Hematopoietic multipotent progenitor cell treated with erythropoietin and hydrocortisone succinate and interleukin-3 and kit ligand, for 8 days (in vitro differentiated cells): Measurements from ENCODE around the gene ANKRD33B.
"Not testable (repeated sequence)": the region's sequence is repeated elsewhere in the genome, so short reads cannot be mapped to it uniquely, and the experiment has no call there.

Experiments
- DNase-seq: peaks from one replicate; pipeline ENCODE4 v3.0.0-alpha.2; 2015

Gene ANKRD33B

GRCh38 chr5:10595293-10595671 lies 31.4 kb downstream of the ANKRD33B start:
- DNase-seq = no peak

GRCh38 chr5:10595672-10596309 lies 31.9 kb downstream of the ANKRD33B start:
- DNase-seq = peak; percentile 56

GRCh38 chr5:10596310-10596703 lies 32.4 kb downstream of the ANKRD33B start:
- no peak for DNase-seq

GRCh38 chr5:10596886-10597451 lies 33.1 kb downstream of the ANKRD33B start:
- no peak for DNase-seq

- DNase-seq = no peak
Measured at GRCh38 chr5:10599113-10599512, 35.2 kb downstream of the ANKRD33B start.

GRCh38 chr5:10599862-10600284 lies 36.0 kb downstream of the ANKRD33B start:
- no peak for DNase-seq

- peak; percentile 51 for DNase-seq
Measured at GRCh38 chr5:10600626-10601245, 36.9 kb downstream of the ANKRD33B start.

- DNase-seq = peak; percentile 83
Measured at GRCh38 chr5:10601246-10602030, 37.6 kb downstream of the ANKRD33B start.

- peak; percentile 97 for DNase-seq
Measured at GRCh38 chr5:10602031-10602806, 38.3 kb downstream of the ANKRD33B start.

- DNase-seq = no peak
Measured at GRCh38 chr5:10604975-10605374, 41.1 kb downstream of the ANKRD33B start.

GRCh38 chr5:10606632-10607022 lies 42.8 kb downstream of the ANKRD33B start:
- DNase-seq = not testable (repeated sequence)

GRCh38 chr5:10607023-10607665 lies 43.3 kb downstream of the ANKRD33B start:
- peak; percentile 88 for DNase-seq

- peak; percentile 87 for DNase-seq
Measured at GRCh38 chr5:10607666-10608073, 43.8 kb downstream of the ANKRD33B start.

GRCh38 chr5:10608081-10608480 lies 44.2 kb downstream of the ANKRD33B start:
- DNase-seq = not testable (repeated sequence)

- DNase-seq = no peak
Measured at GRCh38 chr5:10610058-10610457, 46.2 kb downstream of the ANKRD33B start.

- no peak for DNase-seq
Measured at GRCh38 chr5:10611290-10611689, 47.4 kb downstream of the ANKRD33B start.

GRCh38 chr5:10612251-10612650 lies 48.4 kb downstream of the ANKRD33B start:
- DNase-seq = no peak

GRCh38 chr5:10615693-10616092 lies 51.8 kb downstream of the ANKRD33B start:
- no peak for DNase-seq

GRCh38 chr5:10617103-10617502 lies 53.2 kb downstream of the ANKRD33B start:
- no peak for DNase-seq

GRCh38 chr5:10618311-10618710 lies 54.4 kb downstream of the ANKRD33B start:
- DNase-seq = no peak

- no peak for DNase-seq
Measured at GRCh38 chr5:10619649-10620048, 55.8 kb downstream of the ANKRD33B start.

- DNase-seq = no peak
Measured at GRCh38 chr5:10620346-10620745, 56.5 kb downstream of the ANKRD33B start.
